ENCODE results near the gene SH3RF1. TPM values are rescaled to one million over a fixed set of nuclear protein-coding genes. Genes with fewer than 3 reads are reported as not detected.
A peak's percentile ranks its signal among the peaks of the same experiment; 100 is the strongest.

SH3RF1 gene
- total RNA-seq, 1 experiment from 2014 or later: 16.6 TPM

- Mint-ChIP-seq H3K4me1 (peaks cover 4% of the 10 kb centered on the region), H3K36me3 (no peaks in the 10 kb centered on the region), H3K27ac (peak overlapping the region; percentile 73; the same call in 1 of the 2 replicates), H3K27me3 (ENCODE audit: low read depth) (no peaks in the 10 kb centered on the region), H3K4me3 (no peak overlapping the region), H3K9me3 (no peaks in the 10 kb centered on the region)
- TF ChIP-seq NR3C1 (CRISPR knock-in tag; conservative IDR thresholded peaks at IDR 0.05; ENCODE audit: low read depth) (no peak), NR2C2 (CRISPR knock-in tag; IDR thresholded peaks at IDR 0.05) (no peak), FOXP1 (CRISPR knock-in tag; IDR thresholded peaks at IDR 0.05; ENCODE audit: borderline replicate concordance) (no peak), TCF7 (CRISPR knock-in tag; IDR thresholded peaks at IDR 0.05; ENCODE audit: low read depth) (no peak), RELA (CRISPR knock-in tag; IDR thresholded peaks at IDR 0.05; ENCODE audit: borderline replicate concordance) (no peak)
- TF ChIP-seq, protein P1, sequence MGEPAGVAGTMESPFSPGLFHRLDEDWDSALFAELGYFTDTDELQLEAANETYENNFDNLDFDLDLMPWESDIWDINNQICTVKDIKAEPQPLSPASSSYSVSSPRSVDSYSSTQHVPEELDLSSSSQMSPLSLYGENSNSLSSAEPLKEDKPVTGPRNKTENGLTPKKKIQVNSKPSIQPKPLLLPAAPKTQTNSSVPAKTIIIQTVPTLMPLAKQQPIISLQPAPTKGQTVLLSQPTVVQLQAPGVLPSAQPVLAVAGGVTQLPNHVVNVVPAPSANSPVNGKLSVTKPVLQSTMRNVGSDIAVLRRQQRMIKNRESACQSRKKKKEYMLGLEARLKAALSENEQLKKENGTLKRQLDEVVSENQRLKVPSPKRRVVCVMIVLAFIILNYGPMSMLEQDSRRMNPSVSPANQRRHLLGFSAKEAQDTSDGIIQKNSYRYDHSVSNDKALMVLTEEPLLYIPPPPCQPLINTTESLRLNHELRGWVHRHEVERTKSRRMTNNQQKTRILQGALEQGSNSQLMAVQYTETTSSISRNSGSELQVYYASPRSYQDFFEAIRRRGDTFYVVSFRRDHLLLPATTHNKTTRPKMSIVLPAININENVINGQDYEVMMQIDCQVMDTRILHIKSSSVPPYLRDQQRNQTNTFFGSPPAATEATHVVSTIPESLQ (CRISPR knock-in tag; IDR thresholded peaks at IDR 0.05): no peak
- TF ChIP-seq, protein P2, sequence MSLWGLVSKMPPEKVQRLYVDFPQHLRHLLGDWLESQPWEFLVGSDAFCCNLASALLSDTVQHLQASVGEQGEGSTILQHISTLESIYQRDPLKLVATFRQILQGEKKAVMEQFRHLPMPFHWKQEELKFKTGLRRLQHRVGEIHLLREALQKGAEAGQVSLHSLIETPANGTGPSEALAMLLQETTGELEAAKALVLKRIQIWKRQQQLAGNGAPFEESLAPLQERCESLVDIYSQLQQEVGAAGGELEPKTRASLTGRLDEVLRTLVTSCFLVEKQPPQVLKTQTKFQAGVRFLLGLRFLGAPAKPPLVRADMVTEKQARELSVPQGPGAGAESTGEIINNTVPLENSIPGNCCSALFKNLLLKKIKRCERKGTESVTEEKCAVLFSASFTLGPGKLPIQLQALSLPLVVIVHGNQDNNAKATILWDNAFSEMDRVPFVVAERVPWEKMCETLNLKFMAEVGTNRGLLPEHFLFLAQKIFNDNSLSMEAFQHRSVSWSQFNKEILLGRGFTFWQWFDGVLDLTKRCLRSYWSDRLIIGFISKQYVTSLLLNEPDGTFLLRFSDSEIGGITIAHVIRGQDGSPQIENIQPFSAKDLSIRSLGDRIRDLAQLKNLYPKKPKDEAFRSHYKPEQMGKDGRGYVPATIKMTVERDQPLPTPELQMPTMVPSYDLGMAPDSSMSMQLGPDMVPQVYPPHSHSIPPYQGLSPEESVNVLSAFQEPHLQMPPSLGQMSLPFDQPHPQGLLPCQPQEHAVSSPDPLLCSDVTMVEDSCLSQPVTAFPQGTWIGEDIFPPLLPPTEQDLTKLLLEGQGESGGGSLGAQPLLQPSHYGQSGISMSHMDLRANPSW (CRISPR knock-in tag; conservative IDR thresholded peaks at IDR 0.05; ENCODE audit: low read depth): no peak
- TF ChIP-seq, protein P3, sequence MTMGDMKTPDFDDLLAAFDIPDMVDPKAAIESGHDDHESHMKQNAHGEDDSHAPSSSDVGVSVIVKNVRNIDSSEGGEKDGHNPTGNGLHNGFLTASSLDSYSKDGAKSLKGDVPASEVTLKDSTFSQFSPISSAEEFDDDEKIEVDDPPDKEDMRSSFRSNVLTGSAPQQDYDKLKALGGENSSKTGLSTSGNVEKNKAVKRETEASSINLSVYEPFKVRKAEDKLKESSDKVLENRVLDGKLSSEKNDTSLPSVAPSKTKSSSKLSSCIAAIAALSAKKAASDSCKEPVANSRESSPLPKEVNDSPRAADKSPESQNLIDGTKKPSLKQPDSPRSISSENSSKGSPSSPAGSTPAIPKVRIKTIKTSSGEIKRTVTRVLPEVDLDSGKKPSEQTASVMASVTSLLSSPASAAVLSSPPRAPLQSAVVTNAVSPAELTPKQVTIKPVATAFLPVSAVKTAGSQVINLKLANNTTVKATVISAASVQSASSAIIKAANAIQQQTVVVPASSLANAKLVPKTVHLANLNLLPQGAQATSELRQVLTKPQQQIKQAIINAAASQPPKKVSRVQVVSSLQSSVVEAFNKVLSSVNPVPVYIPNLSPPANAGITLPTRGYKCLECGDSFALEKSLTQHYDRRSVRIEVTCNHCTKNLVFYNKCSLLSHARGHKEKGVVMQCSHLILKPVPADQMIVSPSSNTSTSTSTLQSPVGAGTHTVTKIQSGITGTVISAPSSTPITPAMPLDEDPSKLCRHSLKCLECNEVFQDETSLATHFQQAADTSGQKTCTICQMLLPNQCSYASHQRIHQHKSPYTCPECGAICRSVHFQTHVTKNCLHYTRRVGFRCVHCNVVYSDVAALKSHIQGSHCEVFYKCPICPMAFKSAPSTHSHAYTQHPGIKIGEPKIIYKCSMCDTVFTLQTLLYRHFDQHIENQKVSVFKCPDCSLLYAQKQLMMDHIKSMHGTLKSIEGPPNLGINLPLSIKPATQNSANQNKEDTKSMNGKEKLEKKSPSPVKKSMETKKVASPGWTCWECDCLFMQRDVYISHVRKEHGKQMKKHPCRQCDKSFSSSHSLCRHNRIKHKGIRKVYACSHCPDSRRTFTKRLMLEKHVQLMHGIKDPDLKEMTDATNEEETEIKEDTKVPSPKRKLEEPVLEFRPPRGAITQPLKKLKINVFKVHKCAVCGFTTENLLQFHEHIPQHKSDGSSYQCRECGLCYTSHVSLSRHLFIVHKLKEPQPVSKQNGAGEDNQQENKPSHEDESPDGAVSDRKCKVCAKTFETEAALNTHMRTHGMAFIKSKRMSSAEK (CRISPR knock-in tag; IDR thresholded peaks at IDR 0.05; ENCODE audit: borderline replicate concordance): no peak
- DNase-seq (ENCODE audit: low spot score) (no peak), ATAC-seq (no peak)
- ChIA-PET POLR2A (interaction anchor here (0.6 kb wide), 1 partner anchor 49 kb away, joined by 3 read pairs; the partner anchor contains the start of gene CBR4), CTCF (interaction anchor here (0.9 to 1.4 kb wide), 2 partner anchors 14 to 50 kb away, joined by 3 read pairs; partner anchors contain the start of gene CBR4)
Measured at GRCh38 chr4:169059306-169060211, 211.2 kb downstream of the SH3RF1 start.

- H3K9me3 Mint-ChIP-seq: no peaks in the 10 kb centered on the region
- H3K36me3 Mint-ChIP-seq: no peaks in the 10 kb centered on the region
- ChIA-PET CTCF (interaction anchor here (0.6 to 1.4 kb wide), 2 partner anchors 13 to 317 kb away, joined by 3 read pairs; no protein-coding TSS in a partner anchor), POLR2A (no interaction called here)
- H3K4me1 Mint-ChIP-seq: peaks cover 4% of the 10 kb centered on the region
- H3K4me3 Mint-ChIP-seq: no peak overlapping the region
- H3K27ac Mint-ChIP-seq: no peak overlapping the region
- ATAC-seq (no peak), DNase-seq (ENCODE audit: low spot score) (no peak)
- H3K27me3 Mint-ChIP-seq (ENCODE audit: low read depth): 0 out of 2 replicates have a peak, but pooled peaks cover 2% of the 10 kb centered on the region
- TF ChIP-seq, protein P2 (CRISPR knock-in tag; conservative IDR thresholded peaks at IDR 0.05; ENCODE audit: low read depth): no peak
- no peak for TF ChIP-seq ZNF263 (CRISPR knock-in tag; IDR thresholded peaks at IDR 0.05; ENCODE audit: low read depth)
- TF ChIP-seq ZNF317 (CRISPR knock-in tag; IDR thresholded peaks at IDR 0.05; ENCODE audit: borderline replicate concordance, low read depth): no peak
- TF ChIP-seq, protein P4, sequence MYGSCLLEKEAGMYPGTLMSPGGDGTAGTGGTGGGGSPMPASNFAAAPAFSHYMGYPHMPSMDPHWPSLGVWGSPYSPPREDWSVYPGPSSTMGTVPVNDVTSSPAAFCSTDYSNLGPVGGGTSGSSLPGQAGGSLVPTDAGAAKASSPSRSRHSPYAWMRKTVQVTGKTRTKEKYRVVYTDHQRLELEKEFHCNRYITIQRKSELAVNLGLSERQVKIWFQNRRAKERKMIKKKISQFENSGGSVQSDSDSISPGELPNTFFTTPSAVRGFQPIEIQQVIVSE (CRISPR knock-in tag; IDR thresholded peaks at IDR 0.05; ENCODE audit: borderline replicate concordance): no peak
- no peak for TF ChIP-seq NR1H2 (CRISPR knock-in tag; IDR thresholded peaks at IDR 0.05)
- no peak for TF ChIP-seq FOXJ3 (CRISPR knock-in tag; IDR thresholded peaks at IDR 0.05; ENCODE audit: borderline replicate concordance)
- no peak for TF ChIP-seq ESRRA (CRISPR knock-in tag; IDR thresholded peaks at IDR 0.05; ENCODE audit: borderline replicate concordance)
- TF ChIP-seq, protein P5, sequence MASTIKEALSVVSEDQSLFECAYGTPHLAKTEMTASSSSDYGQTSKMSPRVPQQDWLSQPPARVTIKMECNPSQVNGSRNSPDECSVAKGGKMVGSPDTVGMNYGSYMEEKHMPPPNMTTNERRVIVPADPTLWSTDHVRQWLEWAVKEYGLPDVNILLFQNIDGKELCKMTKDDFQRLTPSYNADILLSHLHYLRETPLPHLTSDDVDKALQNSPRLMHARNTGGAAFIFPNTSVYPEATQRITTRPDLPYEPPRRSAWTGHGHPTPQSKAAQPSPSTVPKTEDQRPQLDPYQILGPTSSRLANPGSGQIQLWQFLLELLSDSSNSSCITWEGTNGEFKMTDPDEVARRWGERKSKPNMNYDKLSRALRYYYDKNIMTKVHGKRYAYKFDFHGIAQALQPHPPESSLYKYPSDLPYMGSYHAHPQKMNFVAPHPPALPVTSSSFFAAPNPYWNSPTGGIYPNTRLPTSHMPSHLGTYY (CRISPR knock-in tag; IDR thresholded peaks at IDR 0.05): no peak
- TF ChIP-seq JAZF1 (CRISPR knock-in tag; IDR thresholded peaks at IDR 0.05): no peak
Measured at GRCh38 chr4:169058312-169058711, 212.4 kb downstream of the SH3RF1 start.
